Neural progenitor cell (in vitro differentiated cells): Measurements from ENCODE around the gene SCARF2.

Source experiments
- CTCF ChIP-seq: fragments of 200-600 bp; sonication (generic); IDR thresholded peaks from 2 replicates; pipeline ENCODE4 v1.5.1; 2017; ENCODE audit warnings: antibody characterized with exemption, mild to moderate bottlenecking
- EZH2 ChIP-seq: fragments of 200-600 bp; sonication (generic); IDR thresholded peaks from 2 replicates; pipeline ENCODE4 v1.6.1; 2017; ENCODE audit warnings: antibody characterized with exemption, mild to moderate bottlenecking, moderate library complexity
- EZH2phosphoT487 ChIP-seq: fragments of 200-600 bp; sonication (generic); IDR thresholded peaks from 2 replicates; pipeline ENCODE4 v1.6.1; 2017; ENCODE audit warnings: antibody characterized with exemption

GRCh38 chr22:20414059-20414440 lies 23.6 kb downstream of the SCARF2 start:
- TF ChIP-seq CTCF = no peak
- no peak for TF ChIP-seq EZH2
- no peak for TF ChIP-seq EZH2phosphoT487
